SK-N-MC (cell line): ENCODE results near the gene LATS2.

Experiments used
- EZH2 ChIP-seq: fragments of 200-600 bp; sonication (generic); IDR thresholded peaks from one replicate; pipeline ENCODE4 v1.6.1; 2017; ENCODE audit warnings: antibody characterized with exemption
- FOXP2 ChIP-seq: optimal IDR thresholded peaks from 2 replicates; pipeline ENCODE3; 2011; ENCODE audit warnings: mild to moderate bottlenecking, moderate library complexity; ENCODE audit not compliant: insufficient read depth; ENCODE audit errors: extremely low read length, control extremely low read depth
- POLR2AphosphoS5 ChIP-seq: IDR thresholded peaks from 2 replicates; pipeline ENCODE4 v1.6.1; 2012; ENCODE audit warnings: mild to moderate bottlenecking, low read depth, low read length, borderline replicate concordance

DNA sequence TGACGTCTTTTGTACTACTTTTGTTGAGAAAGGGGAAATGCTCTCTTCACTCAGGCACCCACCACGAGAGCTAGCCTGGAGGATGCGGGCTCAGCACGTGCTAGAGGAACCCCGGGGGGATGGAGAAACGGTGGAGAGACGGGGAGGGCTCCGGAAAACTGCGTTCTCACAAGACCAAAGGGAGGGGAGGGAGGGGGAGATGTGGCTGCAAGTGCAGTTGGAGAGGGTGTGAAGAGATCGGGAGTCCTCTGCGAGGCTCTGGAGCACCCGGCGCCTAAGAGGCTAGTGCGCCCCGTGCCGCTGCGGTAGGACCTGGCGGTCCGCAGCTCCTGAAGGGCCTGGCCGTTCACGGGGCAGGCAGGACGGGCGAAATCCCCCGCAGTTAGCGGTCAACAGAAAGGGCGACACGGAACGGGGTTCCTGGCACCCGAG, 115.4 kb downstream of the LATS2 start:
- TF ChIP-seq FOXP2 (no peak), EZH2 (no peak), POLR2AphosphoS5 (no peak)
